Measurements from ENCODE around the gene NGLY1. TPM values are rescaled to one million over a fixed set of nuclear protein-coding genes. Genes with fewer than 3 reads are reported as not detected.

NGLY1 gene
- total and polyA plus RNA-seq, 10 of the 15 experiments (the other 5 are each of a cell fraction or from before 2014, with no cell fraction given): 29.8 to 73.5 (median 47.0) TPM

- H3K9me3 ChIP-seq (replicated peaks; ENCODE audit: control insufficient read depth, insufficient read depth, low read length): no peaks in the 10 kb centered on the region
- no peaks in the 10 kb centered on the region for H3K36me3 ChIP-seq (ENCODE audit: control insufficient read depth in 2 of 2, insufficient read depth in 2 of 2, low read length in 1 of 2)
- TF ChIP-seq TBL1XR1 (IDR thresholded peaks at IDR 0.05; ENCODE audit: low read depth, low read length) (no peak), CBX5 (IDR thresholded peaks at IDR 0.05; ENCODE audit: low read depth) (no peak), USF1 (IDR thresholded peaks at IDR 0.05; ENCODE audit: borderline replicate concordance, extremely low read length, insufficient read depth, low read depth, low read length) (no peak), SUPT20H (IDR thresholded peaks at IDR 0.05; ENCODE audit: borderline replicate concordance, control insufficient read depth, low read depth, low read length) (no peak), RAD51 (IDR thresholded peaks at IDR 0.05) (no peak), KDM1A (IDR thresholded peaks at IDR 0.05; ENCODE audit: borderline replicate concordance) (no peak), SRF (IDR thresholded peaks at IDR 0.05; ENCODE audit: low read depth in 2 of 2, low read length in 2 of 2) (no peak), YY1 (IDR thresholded peaks at IDR 0.05; ENCODE audit: low read depth, low read length) (no peak), TCF7 (IDR thresholded peaks at IDR 0.05; ENCODE audit: borderline replicate concordance) (no peak), NFYA (IDR thresholded peaks at IDR 0.05; ENCODE audit: borderline replicate concordance, low read depth, low read length) (no peak), SUZ12 (IDR thresholded peaks at IDR 0.05; ENCODE audit: unreplicated experiment) (no peak), DPF2 (IDR thresholded peaks at IDR 0.05) (no peak), HDAC2 (IDR thresholded peaks at IDR 0.05) (no peak), STAT3 (IDR thresholded peaks at IDR 0.05; ENCODE audit: low read depth, low read length) (no peak), CTCF (IDR thresholded peaks at IDR 0.05 in 2 of 3, conservative IDR thresholded peaks at IDR 0.05 in 1 of 3; ENCODE audit: control insufficient read depth in 2 of 3, extremely low read depth in 1 of 3, insufficient read depth in 1 of 3, low read depth in 3 of 3, low read length in 3 of 3) (no peak)
- ChIA-PET SMC1A (ENCODE audit: uncharacterized antibody, unreplicated experiment) (no interaction called here), RAD21 (ENCODE audit: unreplicated experiment) (no interaction called here), POLR2A (no interaction called here), CTCF (interaction anchor here (0.7 to 2.0 kb wide), 2 partner anchors 157 to 170 kb away, joined by 3 to 5 read pairs; no protein-coding TSS in a partner anchor)
- peak; percentile 47; the same call in 2 of the 3 replicates for ATAC-seq
- no peak overlapping the region for H2AFZ ChIP-seq (ENCODE audit: control insufficient read depth, low read depth, low read length)
- in situ Hi-C loops (cut with MboI) (no loop called here), intact Hi-C loops (cut with micrococcal nuclease; ENCODE audit: unreplicated experiment) (no loop called here)
- no peak overlapping the region for H3K4me3 ChIP-seq
- no peaks in the 10 kb centered on the region for H3K79me2 ChIP-seq (ENCODE audit: control insufficient read depth, insufficient read depth, low read length)
- WGBS (ENCODE audit: insufficient coverage, insufficient replicate concordance, low lambda C conversion rate, missing lambda C conversion rate): 0% methylated on average over 1 of the region's 1 CpG
- H3K9ac ChIP-seq (ENCODE audit: control insufficient read depth, insufficient read depth, low read length): no peak overlapping the region
- no TSS peak for BruUV-seq (replicated peaks)
- H3K27ac ChIP-seq (ENCODE audit: control insufficient read depth, insufficient read depth): no peak overlapping the region
- H3K27me3 ChIP-seq (replicated peaks in 1 of 2; ENCODE audit: control insufficient read depth in 2 of 2, insufficient read depth in 2 of 2, low read length in 1 of 2): no peaks in the 10 kb centered on the region
- H3K4me2 ChIP-seq (ENCODE audit: control insufficient read depth, insufficient read depth): no peak overlapping the region
- no peak for FAIRE-seq
- H4K20me1 ChIP-seq (ENCODE audit: control insufficient read depth, insufficient read depth): no peaks in the 10 kb centered on the region
- peaks cover 3% of the 10 kb centered on the region; the same call in 1 of the 2 replicates for H3K4me1 ChIP-seq (ENCODE audit: control insufficient read depth, insufficient read depth, low read length)
- DNase-seq (ENCODE audit: low read depth, low spot score): no peak
Observed at GRCh38 chr3:25817638-25818037, 34.4 kb upstream of the NGLY1 start.

Measured in GM12878 (cell line).